GM18505 (cell line): ENCODE measurements around the gene DNAJC16.
A peak's percentile ranks its signal among the peaks of the same experiment; 100 is the strongest.
"Not testable (repeated sequence)": the region's sequence is repeated elsewhere in the genome, so short reads cannot be mapped to it uniquely, and the experiment has no call there.

Source experiments
- ATAC-seq: cut with Tn5 transposase; IDR thresholded peaks from one replicate; pipeline ENCODE4 v1.9.1; 2021; ENCODE audit not compliant: unreplicated experiment
- POLR2A ChIP-seq: IDR thresholded peaks from 4 replicates; pipeline ENCODE4 v1.6.1; 2011; ENCODE audit warnings: borderline replicate concordance; ENCODE audit not compliant: insufficient read depth, insufficient read length; ENCODE audit errors: extremely low read depth

Gene DNAJC16

DNA sequence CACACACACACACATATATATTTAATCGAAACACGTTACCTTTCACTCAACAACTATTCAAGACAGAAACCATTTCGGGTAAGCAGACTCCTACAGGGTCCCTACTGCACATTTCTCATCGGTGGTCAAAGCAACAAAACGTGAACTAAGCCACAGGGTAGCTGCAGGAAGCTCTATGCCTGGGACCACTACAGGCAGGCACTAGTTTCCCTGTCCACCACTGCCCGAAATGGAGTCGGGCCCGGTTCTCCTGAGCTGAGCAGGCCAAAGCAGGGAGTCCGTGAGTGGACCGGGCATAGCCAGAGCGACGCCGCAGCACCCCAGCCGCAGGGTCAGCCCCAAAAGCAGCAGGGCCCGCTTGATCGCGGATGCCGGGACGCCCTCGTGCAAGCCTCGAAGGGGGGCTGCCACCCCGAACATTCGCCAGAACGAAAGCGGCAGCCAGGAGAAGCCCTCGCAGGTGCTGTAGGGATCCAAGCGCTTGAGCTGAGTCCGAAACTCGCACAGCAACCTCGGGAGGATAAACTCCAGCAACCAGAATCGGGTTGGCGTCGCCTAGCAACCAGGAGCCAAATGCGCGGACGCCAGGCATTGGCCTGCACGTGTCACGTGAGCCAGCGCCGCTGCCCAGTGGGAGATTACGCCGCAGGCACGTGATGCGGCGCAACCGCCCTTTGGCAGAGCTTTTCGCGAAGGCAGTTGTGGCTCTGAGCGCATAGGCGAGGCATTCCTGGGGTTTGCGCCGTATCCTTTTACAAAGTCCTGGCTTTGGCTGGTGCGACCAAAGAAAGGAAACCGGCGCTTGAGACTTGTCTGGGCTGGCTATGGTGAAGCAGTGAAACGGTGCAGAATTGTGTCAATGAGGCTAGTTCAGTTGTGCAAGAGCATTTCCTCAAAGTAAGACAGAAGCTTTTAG is 76.7 kb downstream of the DNAJC16 start:
- ATAC-seq, result peak; percentile 88
- peak; percentile 62 for TF ChIP-seq POLR2A

DNA sequence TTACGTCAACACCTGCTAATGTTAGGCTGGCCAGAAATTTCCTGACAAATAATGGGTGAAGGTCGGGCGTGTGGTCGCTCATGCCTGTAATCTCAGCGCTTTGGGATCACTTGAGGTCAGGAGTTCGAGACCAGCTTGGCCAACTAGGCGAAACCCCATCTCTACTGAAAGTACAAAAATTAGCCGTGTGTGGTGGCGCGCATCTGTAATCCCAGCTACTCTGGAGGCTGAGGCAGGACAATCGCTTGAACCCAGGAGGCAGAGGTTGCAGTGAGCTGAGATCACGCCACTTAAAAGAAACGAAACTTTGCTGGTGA is 77.3 kb downstream of the DNAJC16 start:
- ATAC-seq, result not testable (repeated sequence)

DNA sequence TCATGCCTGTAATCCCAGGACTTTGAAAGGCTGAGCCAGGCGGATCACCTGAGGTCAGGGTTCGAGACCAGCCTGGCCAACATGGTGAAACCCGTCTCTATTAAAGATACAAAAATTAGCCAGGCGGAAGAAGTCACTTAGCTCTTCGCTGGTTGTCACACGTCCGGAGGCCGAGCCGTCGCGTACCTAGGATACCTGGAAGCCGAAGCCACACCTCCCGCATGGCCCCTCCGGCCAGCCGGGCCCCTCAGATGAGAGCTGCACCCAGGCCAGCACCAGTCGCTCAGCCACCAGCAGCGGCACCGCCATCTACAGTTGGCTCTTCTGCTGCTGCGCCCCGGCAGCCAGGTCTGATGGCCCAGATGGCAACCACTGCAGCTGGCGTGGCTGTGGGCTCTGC is 77.8 kb downstream of the DNAJC16 start:
- ATAC-seq, result not testable (repeated sequence)

DNA sequence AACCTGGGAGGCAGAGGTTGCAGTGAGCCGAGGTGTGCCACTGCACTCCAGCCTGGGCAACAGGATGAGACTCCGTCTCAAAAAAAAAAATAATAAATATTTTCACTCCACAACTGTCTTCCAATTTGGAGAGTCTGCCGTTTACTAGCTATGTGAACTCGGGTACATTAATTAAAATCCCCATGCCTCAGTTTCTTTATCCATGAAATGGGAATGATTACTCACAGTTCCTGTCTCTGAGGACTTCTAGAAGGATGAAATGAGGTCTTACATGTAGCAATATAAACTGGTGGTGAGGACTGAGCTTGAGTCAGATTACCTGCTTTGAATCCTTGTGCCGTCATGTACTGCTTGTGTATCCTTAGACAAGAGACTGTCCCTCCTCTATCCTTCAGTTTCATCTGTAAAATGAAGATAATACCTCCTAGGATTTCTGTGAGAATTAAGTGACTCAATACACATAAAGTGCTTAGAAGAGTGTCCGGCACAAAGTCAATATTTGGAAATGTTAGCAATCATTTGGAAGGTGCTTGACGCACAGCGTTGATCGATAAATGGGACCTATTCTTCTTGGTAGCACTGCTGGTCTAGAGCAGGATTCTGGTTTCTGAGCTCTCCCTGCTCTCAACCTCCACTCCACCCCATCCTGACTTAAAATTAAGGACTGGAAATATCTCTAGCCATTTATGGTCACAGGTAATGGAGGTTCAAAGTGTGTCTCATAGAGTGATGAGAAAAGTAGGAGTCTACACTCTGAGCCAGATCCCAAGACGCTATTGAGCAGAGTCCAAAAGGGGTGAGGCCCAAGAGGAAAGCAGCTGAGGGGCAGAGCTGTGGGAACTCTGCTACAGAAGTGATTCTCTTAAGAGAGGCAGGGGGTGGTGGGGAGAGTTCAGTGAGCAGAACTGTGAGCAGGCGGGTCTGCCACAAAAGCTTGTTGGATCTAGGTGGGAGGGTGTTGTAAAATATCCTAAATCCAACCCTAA is 79.0 kb downstream of the DNAJC16 start:
- no peak for TF ChIP-seq POLR2A
- no peak for ATAC-seq

DNA sequence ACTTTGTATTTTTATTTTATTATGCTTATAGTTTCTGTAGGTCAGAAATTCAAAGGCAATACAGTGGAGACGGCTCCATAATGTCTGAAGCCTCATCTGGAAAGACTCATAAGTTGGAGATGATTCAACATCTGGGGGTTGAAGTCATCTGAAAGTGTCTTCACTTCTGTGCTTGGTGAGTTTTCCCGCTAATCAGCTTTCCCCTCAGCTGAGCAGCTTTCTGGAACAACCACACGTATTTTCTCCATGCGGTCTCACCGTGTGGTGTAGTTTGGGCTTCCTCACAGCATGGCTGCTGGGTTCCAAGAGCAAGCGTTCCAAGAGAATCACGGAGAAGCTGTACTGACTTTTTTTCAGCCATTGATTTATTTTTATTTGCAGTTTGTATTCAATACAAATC is 83.0 kb downstream of the DNAJC16 start:
- ATAC-seq, result no peak

DNA sequence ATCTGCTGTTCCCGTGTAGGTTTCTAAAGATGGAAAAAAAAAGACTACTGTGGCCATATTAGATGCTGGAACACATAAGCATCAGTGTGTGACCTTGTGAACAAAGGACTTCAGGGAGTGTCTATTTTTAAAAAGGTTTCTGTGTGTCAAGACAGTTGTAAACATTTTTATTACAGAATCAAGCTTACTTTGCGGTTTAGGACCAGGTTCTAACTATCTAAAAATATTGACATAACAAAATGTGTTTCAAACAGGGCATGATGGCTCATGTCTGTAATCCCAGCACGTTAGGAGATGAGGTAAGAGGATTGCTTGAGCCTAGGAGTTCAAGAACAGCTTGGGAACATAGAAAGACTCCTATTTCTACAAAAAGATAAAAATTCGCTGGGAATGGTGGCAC is 83.5 kb downstream of the DNAJC16 start:
- no peak for ATAC-seq
- TF ChIP-seq POLR2A, result no peak

More for the DNA sequence above, 83.0 kb downstream of the DNAJC16 start:
- TF ChIP-seq POLR2A, result no peak

DNA sequence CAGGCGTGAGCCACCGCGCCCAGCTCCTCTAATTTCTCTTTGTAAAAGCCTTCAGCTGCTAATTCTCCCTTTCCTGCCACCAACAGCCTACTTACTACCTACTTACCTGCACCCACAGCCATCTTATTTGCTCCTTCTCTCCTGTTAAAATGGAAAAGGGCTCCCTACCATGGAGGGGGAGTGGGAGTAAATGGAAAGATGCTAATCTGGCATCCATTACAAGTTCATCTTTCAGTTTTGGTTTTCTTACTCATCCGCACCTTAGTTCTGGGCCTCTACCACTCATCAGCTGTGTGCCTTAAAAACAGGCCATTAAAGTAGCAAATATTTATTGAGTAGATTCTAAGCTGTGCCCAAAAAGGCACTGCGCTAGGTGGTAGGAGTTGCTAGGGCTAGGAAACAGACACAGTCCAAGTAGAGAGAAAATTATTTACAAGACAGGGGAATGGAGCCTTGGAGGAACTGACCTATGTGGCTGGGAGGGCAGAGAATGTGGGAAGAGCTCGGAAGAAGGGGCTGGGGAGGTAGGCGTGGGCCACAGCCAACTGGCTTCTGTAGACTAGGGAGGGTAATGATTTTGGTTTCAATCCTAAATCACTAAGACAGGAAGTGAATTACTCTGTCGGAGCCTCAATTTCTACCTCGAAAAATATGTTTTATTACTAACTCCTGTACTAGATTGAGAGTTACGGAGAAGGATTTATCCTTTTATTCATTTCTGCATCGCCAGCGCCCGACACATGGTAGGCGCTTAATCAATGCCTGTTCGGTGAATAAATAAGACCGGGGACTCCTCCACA is 89.9 kb downstream of the DNAJC16 start:
- no peak for ATAC-seq

DNA sequence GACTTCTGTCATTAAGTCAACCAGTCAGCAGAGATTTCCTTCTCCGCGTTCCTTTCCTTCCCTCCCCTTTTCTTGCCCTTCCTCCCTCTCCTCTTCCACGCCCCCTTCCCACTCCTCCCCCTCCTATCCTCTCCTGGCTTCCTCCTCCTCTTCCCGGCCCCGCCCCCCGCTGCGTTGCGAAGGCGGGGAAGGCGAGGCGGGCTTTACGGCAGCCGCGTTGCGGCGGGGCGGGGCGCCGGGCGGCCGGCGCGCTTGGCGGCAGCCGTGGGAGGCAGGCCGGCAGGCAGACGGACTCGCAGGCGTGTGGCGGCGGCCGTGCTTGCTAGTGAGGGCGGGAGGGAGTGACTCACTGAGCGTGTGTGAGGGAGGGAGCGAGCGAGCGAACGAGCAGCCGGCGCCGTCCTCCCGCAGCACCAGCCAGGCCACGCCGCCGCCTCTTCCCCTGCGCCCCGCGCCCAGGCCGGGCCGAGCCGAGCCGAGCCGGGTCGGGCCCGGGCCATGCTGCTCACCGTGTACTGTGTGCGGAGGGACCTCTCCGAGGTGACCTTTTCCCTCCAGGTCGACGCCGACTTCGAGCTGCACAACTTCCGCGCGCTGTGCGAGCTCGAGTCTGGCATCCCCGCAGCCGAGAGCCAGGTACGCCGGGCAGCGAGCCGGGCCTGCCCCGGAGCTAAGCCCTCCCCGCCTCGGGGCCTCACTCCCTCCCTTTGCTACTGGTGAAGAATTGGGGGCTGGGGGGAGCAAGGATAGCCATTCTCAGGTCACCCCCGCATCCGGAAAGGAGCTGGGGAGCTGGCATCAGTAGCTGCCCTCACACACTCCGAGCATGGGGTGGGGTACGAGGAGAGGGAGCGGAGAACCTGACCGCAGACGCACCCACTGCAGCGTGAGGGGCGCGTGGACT is 90.8 kb downstream of the DNAJC16 start, which contains the start of gene DDI2:
DDI2 (plus strand) TSS at position 286 of the 904 bp plus-strand sequence; CDS start at position 499, 213 bp downstream.
- TF ChIP-seq POLR2A, result peak; percentile 85
- ATAC-seq, result peak; percentile 81

More for the DNA sequence above, 89.9 kb downstream of the DNAJC16 start:
- TF ChIP-seq POLR2A, result no peak

DNA sequence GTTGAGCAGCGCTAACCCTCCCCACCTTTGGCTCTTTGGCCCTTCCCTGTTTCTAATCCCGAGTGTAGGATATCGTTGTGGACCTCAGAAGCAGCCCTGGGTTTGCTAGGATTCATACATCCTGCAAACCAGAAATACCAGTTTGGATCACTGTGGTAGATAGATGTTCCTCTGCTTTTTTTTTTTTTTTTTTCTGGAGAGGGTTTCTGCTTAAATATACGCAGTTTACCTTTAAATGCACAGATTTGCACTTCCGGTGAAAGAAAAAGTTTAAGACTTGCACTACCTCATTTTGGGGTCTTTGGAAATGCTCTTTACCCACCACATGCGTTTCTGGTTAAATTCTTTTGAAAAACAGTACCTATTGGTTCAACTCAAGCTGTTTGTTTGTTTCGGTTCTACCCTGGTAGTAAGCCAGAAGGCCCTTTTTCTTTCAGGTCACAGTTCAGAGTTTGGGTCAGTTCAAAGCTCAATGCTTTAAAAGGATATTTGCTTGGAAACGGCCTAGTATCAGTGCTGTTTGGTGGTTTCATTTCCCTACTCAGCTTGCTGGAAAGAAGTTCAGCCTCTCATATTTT is 91.5 kb downstream of the DNAJC16 start:
- no peak for ATAC-seq
- TF ChIP-seq POLR2A, result no peak

DNA sequence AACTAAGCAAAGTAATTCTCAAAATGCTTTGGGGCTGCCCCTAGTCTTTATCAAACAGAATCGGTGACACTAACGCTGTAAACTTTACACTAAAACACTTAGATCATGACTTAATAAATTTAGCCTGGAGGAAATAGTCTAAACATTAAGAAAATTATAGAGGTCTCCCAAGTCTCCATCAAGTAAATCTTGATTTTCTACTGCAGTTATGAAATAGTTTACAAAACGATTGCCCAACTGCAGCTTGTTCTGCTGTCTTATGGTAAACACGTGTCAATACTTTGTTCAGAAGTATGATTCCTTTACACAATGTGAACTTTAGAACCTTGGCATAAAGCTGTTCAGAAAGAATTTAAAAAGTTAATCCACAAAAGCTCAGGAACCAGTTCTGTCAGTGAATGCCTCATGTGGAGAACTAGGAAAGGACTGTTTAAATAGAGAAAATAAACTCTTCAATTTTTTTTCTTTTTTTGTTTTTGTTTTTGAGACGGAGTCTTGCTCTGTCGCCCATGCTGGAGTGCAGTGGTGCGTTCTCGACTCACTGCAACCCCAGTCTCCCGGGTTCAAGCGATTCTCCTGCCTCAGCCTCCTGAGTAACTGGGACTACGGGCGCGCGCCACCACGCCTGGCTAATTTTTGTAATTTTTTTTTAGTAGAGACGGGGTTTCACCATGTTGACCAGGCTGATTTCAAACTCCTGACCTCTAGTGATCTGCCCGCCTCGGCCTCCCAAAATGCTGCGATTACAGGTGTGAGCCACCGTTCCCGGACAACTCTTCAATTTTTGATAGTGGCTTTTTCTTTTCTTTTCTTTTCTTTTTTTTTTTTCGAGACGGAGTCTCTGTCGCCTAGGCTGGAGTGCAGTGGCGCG is 92.2 kb downstream of the DNAJC16 start:
- no peak for TF ChIP-seq POLR2A
- no peak for ATAC-seq

DNA sequence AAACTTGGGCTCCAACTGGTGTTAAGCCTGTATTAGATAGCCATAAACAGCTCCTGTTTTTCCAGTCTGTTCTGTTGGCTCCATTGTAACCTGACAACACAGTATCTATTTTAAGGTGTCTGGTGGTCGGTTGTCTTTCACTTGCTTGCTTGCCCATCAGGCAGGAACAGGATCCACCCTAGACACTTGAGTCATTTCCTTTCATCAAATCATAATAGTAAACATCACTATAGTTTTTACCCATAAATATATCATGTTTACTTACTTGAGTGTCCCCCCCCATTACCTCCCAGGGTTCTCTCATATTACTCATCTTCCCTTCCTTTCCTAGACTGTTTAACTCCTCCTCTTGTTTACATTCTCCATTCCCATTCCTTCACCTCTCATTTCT is 93.5 kb downstream of the DNAJC16 start:
- no peak for TF ChIP-seq POLR2A
- no peak for ATAC-seq
